Upper lobe of left lung (tissue), 6 donors: ENCODE measurements around the gene NSL1. TPM values are rescaled to one million over a fixed set of nuclear protein-coding genes. Genes with fewer than 3 reads are reported as not detected.

Experiments used
- ATAC-seq, 2 donors: fragments of 200-7000 bp; cut with Tn5 transposase; one replicate each; pipeline ENCODE4 v1.9.1; 2022; ENCODE audit warnings: mild to moderate bottlenecking in 2 of 2, moderate library complexity in 2 of 2; ENCODE audit not compliant: low FRiP score in 2 of 2
- DNase-seq, 2 donors: peaks; one replicate each; pipeline ENCODE4 v3.0.0-alpha.2; 2019 to 2020
- H3K27ac ChIP-seq, 4 donors: fragments of 200-600 bp; sonication (generic); one replicate each; pipeline ENCODE4 v1.5.1; 2016 to 2019
- H3K27me3 ChIP-seq, 4 donors: fragments of 200-600 bp; sonication (generic); one replicate each; pipeline ENCODE4 v1.5.1; 2017 to 2019
- H3K36me3 ChIP-seq, 4 donors: fragments of 200-600 bp; sonication (generic); one replicate each; pipeline ENCODE4 v1.5.1; 2016 to 2019
- H3K4me1 ChIP-seq, 4 donors: fragments of 200-600 bp; sonication (generic); one replicate each; pipeline ENCODE4 v1.5.1; 2018 to 2019
- H3K4me3 ChIP-seq, 4 donors: fragments of 200-600 bp; sonication (generic); one replicate each; pipeline ENCODE4 v1.5.1; 2017 to 2019; ENCODE audit warnings: mild to moderate bottlenecking in 2 of 4, moderate library complexity in 1 of 4
- H3K9me3 ChIP-seq, 4 donors: fragments of 200-600 bp; sonication (generic); one replicate each; pipeline ENCODE4 v1.5.1; 2018 to 2019
- CTCF ChIP-seq, 6 experiments: fragments of 450-650 bp in 4 of 6; fragments of 200-600 bp in 2 of 6; sonication (generic) in 2 of 6; IDR thresholded peaks; one replicate each; pipeline ENCODE4 v1.5.1; 2016 to 2019; ENCODE audit warnings: antibody characterized with exemption in 6 of 6
- EP300 ChIP-seq, 4 donors: sonication (generic); formaldehyde crosslinking; IDR thresholded peaks; one replicate each; pipeline ENCODE4 v1.5.1; 2017; ENCODE audit warnings: antibody characterized with exemption in 4 of 4, control low read depth in 2 of 4
- POLR2A ChIP-seq, 4 donors: fragments of 450-650 bp; IDR thresholded peaks; one replicate each; pipeline ENCODE4 v1.5.1; 2016 to 2017; ENCODE audit warnings: antibody characterized with exemption in 4 of 4, mild to moderate bottlenecking in 2 of 4
- POLR2AphosphoS5 ChIP-seq, 2 donors: sonication (generic); formaldehyde crosslinking; IDR thresholded peaks; one replicate each; pipeline ENCODE4 v1.5.1; 2017; ENCODE audit warnings: antibody characterized with exemption in 2 of 2
- WGBS, 2 donors: methylation state at CpG; one replicate each; pipeline ENCODE4 v1.1.5; 2017 to 2018; 5-methylcytosine and 5-hydroxymethylcytosine counted together
- total RNA-seq, 6 donors: library from RNA; depleted of rRNA in 4 of 6; stranded (reverse); fragments of >200 nt in 4 of 6; gene quantifications; one replicate each; pipeline versions ENCODE4 v1.1.0 to v1.2.1, GENCODE V29; 2016 to 2021
- donor health status: DM: no; HTN: no; CAD: no; lungs with moderate emphysema.
- donor health status: DM: no; HTN: yes; CAD: no; lungs with severe emphysema.

The NSL1 gene
- total RNA-seq, 6 donors from 2014 or later = 26.5 to 44.5 (median 34.1) TPM

- Histone ChIP-seq H3K4me1 (no peaks in the 10 kb centered on the region), H3K27ac (no peak overlapping the region), H3K36me3 (peaks cover 0 to 5% (median 0%) of the 10 kb centered on the region in 4 donors), H3K4me3 (no peak overlapping the region), H3K27me3 (no peaks in the 10 kb centered on the region), H3K9me3 (no peaks in the 10 kb centered on the region)
- ATAC-seq (no peak), DNase-seq (no peak)
- TF ChIP-seq POLR2AphosphoS5 (IDR thresholded peaks at IDR 0.05) = no peak
- TF ChIP-seq POLR2A (IDR thresholded peaks at IDR 0.05) = no peak
- TF ChIP-seq EP300 (IDR thresholded peaks at IDR 0.05) = no peak
- no peak for TF ChIP-seq CTCF (IDR thresholded peaks at IDR 0.05)
- 83 to 93% methylated on average over 1 of the region's 1 CpG for WGBS, 2 donors
Observed at GRCh38 chr1:212738330-212738729, 53.2 kb downstream of the NSL1 start.

- Histone ChIP-seq H3K4me3 (no peak overlapping the region), H3K36me3 (peaks cover 0 to 5% (median 0%) of the 10 kb centered on the region in 4 donors), H3K27ac (no peak overlapping the region), H3K4me1 (no peaks in the 10 kb centered on the region), H3K27me3 (no peaks in the 10 kb centered on the region), H3K9me3 (no peaks in the 10 kb centered on the region)
- TF ChIP-seq POLR2A (IDR thresholded peaks at IDR 0.05) (no peak), POLR2AphosphoS5 (IDR thresholded peaks at IDR 0.05) (no peak), EP300 (IDR thresholded peaks at IDR 0.05) (no peak), CTCF (IDR thresholded peaks at IDR 0.05) (no peak)
- DNase-seq = no peak
- ATAC-seq = no peak
Observed at GRCh38 chr1:212737559-212737958, 54.0 kb downstream of the NSL1 start.

GRCh38 chr1:212733109-212733508 is 58.5 kb downstream of the NSL1 start:
- Histone ChIP-seq H3K27ac (no peak overlapping the region), H3K27me3 (no peaks in the 10 kb centered on the region), H3K4me1 (no peaks in the 10 kb centered on the region), H3K9me3 (no peaks in the 10 kb centered on the region), H3K4me3 (no peak overlapping the region), H3K36me3 (peaks cover 0 to 2% (median 0%) of the 10 kb centered on the region in 4 donors)
- TF ChIP-seq POLR2A (IDR thresholded peaks at IDR 0.05) (no peak), EP300 (IDR thresholded peaks at IDR 0.05) (no peak), POLR2AphosphoS5 (IDR thresholded peaks at IDR 0.05) (no peak), CTCF (IDR thresholded peaks at IDR 0.05) (no peak)
- WGBS, 2 donors = 95 to 96% methylated on average over 8 of the region's 8 CpGs
- no peak for DNase-seq
- ATAC-seq = no peak

GRCh38 chr1:212731630-212732029 is 59.9 kb downstream of the NSL1 start:
- ATAC-seq = no peak
- H3K4me1 ChIP-seq = no peaks in the 10 kb centered on the region
- no peaks in the 10 kb centered on the region for H3K27me3 ChIP-seq
- H3K27ac ChIP-seq = no peak overlapping the region
- no peak for DNase-seq
- TF ChIP-seq POLR2AphosphoS5 (IDR thresholded peaks at IDR 0.05) = no peak
- TF ChIP-seq EP300 (IDR thresholded peaks at IDR 0.05) = no peak
- no peak for TF ChIP-seq POLR2A (IDR thresholded peaks at IDR 0.05)
- no peak for TF ChIP-seq CTCF (IDR thresholded peaks at IDR 0.05)
- 90 to 100% methylated on average over 1 of the region's 1 CpG for WGBS, 2 donors
- no peaks in the 10 kb centered on the region for H3K9me3 ChIP-seq
- H3K4me3 ChIP-seq = no peak overlapping the region
- H3K36me3 ChIP-seq = no peaks in the 10 kb centered on the region

- ATAC-seq = no peak
- Histone ChIP-seq H3K4me3 (no peak overlapping the region), H3K4me1 (no peaks in the 10 kb centered on the region), H3K36me3 (no peaks in the 10 kb centered on the region), H3K27ac (no peak overlapping the region), H3K9me3 (no peaks in the 10 kb centered on the region), H3K27me3 (no peaks in the 10 kb centered on the region)
- TF ChIP-seq POLR2AphosphoS5 (IDR thresholded peaks at IDR 0.05) (no peak), CTCF (IDR thresholded peaks at IDR 0.05) (no peak), EP300 (IDR thresholded peaks at IDR 0.05) (no peak), POLR2A (IDR thresholded peaks at IDR 0.05) (no peak)
- DNase-seq = no peak
- 55 to 66% methylated on average over 5 of the region's 5 CpGs for WGBS, 2 donors
Observed at GRCh38 chr1:212728606-212729005, 63.0 kb downstream of the NSL1 start.
